PC-9 (cell line): ENCODE measurements around the gene SLC29A4. TPM values are rescaled to one million over a fixed set of nuclear protein-coding genes. Genes with fewer than 3 reads are reported as not detected.
"Not testable (repeated sequence)": the region's sequence is repeated elsewhere in the genome, so short reads cannot be mapped to it uniquely, and the experiment has no call there.

ENCODE experiments used
- BruUV-seq: library from RNA; stranded (reverse); fragments of 400-500 nt; replicated peaks from 2 replicates; lab custom pipeline; 2021; lab: Mats Ljungman, UMichigan
- CTCF ChIA-PET: fragments of 300-600 bp; sonication (Branson Sonifier 250); formaldehyde crosslinking; loops from one replicate; lab custom pipeline; 2022; ENCODE audit warnings: antibody characterized with exemption; lab: Charles Lee
- POLR2A ChIA-PET: fragments of 300-600 bp; sonication (Branson Sonifier 250); formaldehyde crosslinking; loops from one replicate; lab custom pipeline; 2022; ENCODE audit warnings: antibody characterized with exemption; ENCODE audit not compliant: unreplicated experiment; lab: Charles Lee
- DNase-seq, 2 experiments: peaks; one replicate each; pipeline versions ENCODE4 v3.0.0 to v3.0.0-alpha.2; 2015 to 2022; ENCODE audit warnings: mixed read lengths in 1 of 2
- H2AFZ ChIP-seq: fragments of 200-600 bp; sonication (generic); 2 replicates; pipeline ENCODE4 v1.8.1; 2017; ENCODE audit warnings: antibody characterized with exemption
- H3F3A ChIP-seq: fragments of 200-600 bp; sonication (generic); 2 replicates; pipeline ENCODE4 v1.8.1; 2017; ENCODE audit warnings: antibody characterized with exemption, mild to moderate bottlenecking, low read depth; ENCODE audit not compliant: insufficient read depth
- H3K27ac ChIP-seq: fragments of 200-600 bp; sonication (generic); 2 replicates; pipeline ENCODE4 v1.6.1; 2016; ENCODE audit warnings: mixed run types
- H3K27me3 ChIP-seq: fragments of 200-600 bp; sonication (generic); 2 replicates; pipeline ENCODE4 v1.6.1; 2016; ENCODE audit warnings: low read depth, mixed run types; ENCODE audit not compliant: insufficient read depth
- H3K36me3 ChIP-seq: fragments of 200-600 bp; sonication (generic); 2 replicates; pipeline ENCODE4 v1.6.1; 2016; ENCODE audit warnings: low read depth, mixed run types
- H3K4me1 ChIP-seq: fragments of 200-600 bp; sonication (generic); replicated peaks from 2 replicates; pipeline ENCODE4 v1.6.1; 2016; ENCODE audit warnings: mixed run types; ENCODE audit not compliant: insufficient read depth
- H3K4me2 ChIP-seq: fragments of 200-600 bp; sonication (generic); 2 replicates; pipeline ENCODE4 v1.6.1; 2017; ENCODE audit warnings: mixed run types
- H3K4me3 ChIP-seq: fragments of 200-600 bp; sonication (generic); 2 replicates; pipeline ENCODE4 v1.6.1; 2016; ENCODE audit warnings: mixed run types
- H3K79me2 ChIP-seq: fragments of 200-600 bp; sonication (generic); 2 replicates; pipeline ENCODE4 v1.6.1; 2017; ENCODE audit warnings: low read depth, mixed run types
- H3K9me2 ChIP-seq: fragments of 200-600 bp; sonication (generic); 2 replicates; pipeline ENCODE4 v1.8.1; 2017; ENCODE audit warnings: mild to moderate bottlenecking; ENCODE audit not compliant: insufficient read depth
- H3K9me3 ChIP-seq: fragments of 200-600 bp; sonication (generic); 2 replicates; pipeline ENCODE4 v1.8.1; 2016; ENCODE audit warnings: low read depth; ENCODE audit not compliant: insufficient read depth
- H4K20me1 ChIP-seq: fragments of 200-600 bp; sonication (generic); 2 replicates; pipeline ENCODE4 v1.8.1; 2017; ENCODE audit not compliant: insufficient read depth
- CTCF ChIP-seq: fragments of 200-600 bp; sonication (generic); conservative IDR thresholded peaks from 2 replicates; pipeline ENCODE4 v1.6.1; 2017; ENCODE audit warnings: mixed run types, antibody characterized with exemption, mild to moderate bottlenecking, moderate library complexity
- EZH2 ChIP-seq: fragments of 200-600 bp; sonication (generic); IDR thresholded peaks from 2 replicates; pipeline ENCODE4 v1.8.0; 2017; ENCODE audit warnings: antibody characterized with exemption, low read depth
- intact Hi-C: fragments of 100-400 bp; cut with micrococcal nuclease; formaldehyde crosslinking; loops from one replicate; pipeline ENCODE4 v1.10.0; 2022; ENCODE audit not compliant: unreplicated experiment
- total RNA-seq: library from RNA; stranded (reverse); gene quantifications from 2 replicates; pipeline ENCODE4 v1.2.3, GENCODE V29; 2021

The SLC29A4 gene
- total RNA-seq, 1 experiment from 2014 or later: 7.9 TPM

GRCh38 chr7:5303591-5304505 lies 21.1 kb downstream of the SLC29A4 start:
- CTCF ChIA-PET: no interaction called here
- TSS peak; percentile 14 for BruUV-seq

GRCh38 chr7:5305050-5305449 lies 22.3 kb downstream of the SLC29A4 start:
- intact Hi-C loops, BruUV-seq, POLR2A ChIA-PET, H3K4me1 ChIP-seq, H3K27me3 ChIP-seq, H3K4me2 ChIP-seq, CTCF ChIA-PET, DNase-seq, H3K27ac ChIP-seq, H4K20me1 ChIP-seq, H3F3A ChIP-seq, H3K4me3 ChIP-seq, H3K9me3 ChIP-seq, H3K9me2 ChIP-seq, H2AFZ ChIP-seq, H3K79me2 ChIP-seq, H3K36me3 ChIP-seq: not testable (repeated sequence)

More at GRCh38 chr7:5303591-5304505, 21.1 kb downstream of the SLC29A4 start:
- Histone ChIP-seq H2AFZ (no peak overlapping the region), H3K9me2 (no peaks in the 10 kb centered on the region), H3K4me3 (no peak overlapping the region), H3K27ac (no peak overlapping the region), H3K4me2 (no peak overlapping the region), H3K79me2 (no peaks in the 10 kb centered on the region), H4K20me1 (no peaks in the 10 kb centered on the region), H3K27me3 (peaks cover 14% of the 10 kb centered on the region; the same call in 1 of the 2 replicates), H3K4me1 (no peaks in the 10 kb centered on the region), H3K36me3 (no peaks in the 10 kb centered on the region), H3K9me3 (no peaks in the 10 kb centered on the region), H3F3A (no peaks in the 10 kb centered on the region)
- intact Hi-C loops: no loop called here
- DNase-seq: no peak
- TF ChIP-seq EZH2: no peak
- TF ChIP-seq CTCF: no peak
- POLR2A ChIA-PET: no interaction called here

GRCh38 chr7:5307221-5308142 lies 24.7 kb downstream of the SLC29A4 start:
- H3K27me3 ChIP-seq, H3K9me3 ChIP-seq, H3K9me2 ChIP-seq, H3F3A ChIP-seq, H3K36me3 ChIP-seq, H3K27ac ChIP-seq, CTCF ChIA-PET, POLR2A ChIA-PET, intact Hi-C loops, H3K4me3 ChIP-seq, H4K20me1 ChIP-seq, H3K4me1 ChIP-seq, DNase-seq, H3K79me2 ChIP-seq, H2AFZ ChIP-seq, H3K4me2 ChIP-seq, BruUV-seq: not testable (repeated sequence)

GRCh38 chr7:5309146-5309545 lies 26.4 kb downstream of the SLC29A4 start:
- TF ChIP-seq CTCF: no peak
- TF ChIP-seq EZH2: no peak
- no TSS peak for BruUV-seq

More at GRCh38 chr7:5309146-5309545, 26.4 kb downstream of the SLC29A4 start:
- Histone ChIP-seq H3K27me3 (no peaks in the 10 kb centered on the region), H3K4me3 (no peak overlapping the region), H3K36me3 (no peaks in the 10 kb centered on the region), H3K4me1 (no peaks in the 10 kb centered on the region), H3F3A (no peaks in the 10 kb centered on the region), H3K79me2 (no peaks in the 10 kb centered on the region), H3K27ac (no peak overlapping the region), H3K9me2 (no peaks in the 10 kb centered on the region), H3K9me3 (no peaks in the 10 kb centered on the region), H3K4me2 (no peak overlapping the region), H4K20me1 (peaks cover 10% of the 10 kb centered on the region; the same call in 1 of the 2 replicates), H2AFZ (no peak overlapping the region)
- ChIA-PET CTCF (no interaction called here), POLR2A (no interaction called here)
- DNase-seq: no peak
- intact Hi-C loops: no loop called here
